Peyer's patch (tissue), 4 donors: Measurements from ENCODE around the gene AFAP1L1. TPM values are rescaled to one million over a fixed set of nuclear protein-coding genes. Genes with fewer than 3 reads are reported as not detected.

Experiments
- DNase-seq, 3 donors: peaks; one replicate each; pipeline ENCODE4 v3.0.0-alpha.2; 2017 to 2019
- H3K27ac ChIP-seq, 4 donors: fragments of 200-600 bp; sonication (generic); one replicate each; pipeline ENCODE4 v1.5.1; 2016 to 2019
- H3K27me3 ChIP-seq, 2 donors: fragments of 200-600 bp; sonication (generic); one replicate each; pipeline ENCODE4 v1.5.1; 2019
- H3K36me3 ChIP-seq, 3 donors: fragments of 200-600 bp; sonication (generic); one replicate each; pipeline ENCODE4 v1.5.1; 2016 to 2019
- H3K4me1 ChIP-seq, 4 donors: fragments of 200-600 bp; sonication (generic); one replicate each; pipeline ENCODE4 v1.5.1; 2016 to 2019
- H3K4me3 ChIP-seq, 4 donors: fragments of 200-600 bp; sonication (generic); 1 replicate in 3 of 4; 2 replicates in 1 of 4; pipeline ENCODE4 v1.5.1; 2016 to 2019; ENCODE audit warnings: mild to moderate bottlenecking in 1 of 4
- H3K9me3 ChIP-seq, 4 donors: fragments of 200-600 bp; sonication (generic); one replicate each; pipeline ENCODE4 v1.5.1; 2016 to 2019; ENCODE audit warnings: mild to moderate bottlenecking in 1 of 4
- CTCF ChIP-seq, 6 experiments: fragments of 450-650 bp in 4 of 6; fragments of 200-600 bp in 2 of 6; sonication (generic) in 1 of 6; IDR thresholded peaks; one replicate each; pipeline ENCODE4 v1.5.1; 2017 to 2019; ENCODE audit warnings: antibody characterized with exemption in 6 of 6, mild to moderate bottlenecking in 3 of 6, moderate library complexity in 1 of 6
- POLR2A ChIP-seq, 2 donors: fragments of 450-650 bp; IDR thresholded peaks; one replicate each; pipeline ENCODE4 v1.5.1; 2017; ENCODE audit warnings: antibody characterized with exemption in 2 of 2, mild to moderate bottlenecking in 2 of 2, moderate library complexity in 2 of 2
- total RNA-seq, 4 donors: library from RNA; depleted of rRNA; stranded (reverse); fragments of >200 nt; gene quantifications; one replicate each; pipeline ENCODE4 v1.1.0, GENCODE V29; 2016

Gene AFAP1L1
- total RNA-seq, 4 donors from 2014 or later = 3.3 to 14.9 (median 4.9) TPM

GRCh38 chr5:149381261-149381985 lies 109.8 kb downstream of the AFAP1L1 start:
- H3K4me1 ChIP-seq = peaks cover 0 to 12% (median 0%) of the 10 kb centered on the region in 4 donors
- no peaks in the 10 kb centered on the region for H3K27me3 ChIP-seq
- H3K4me3 ChIP-seq = peak overlapping the region in 1 of 4 donors; percentile 8
- no peaks in the 10 kb centered on the region for H3K36me3 ChIP-seq
- H3K27ac ChIP-seq = peak overlapping the region; percentile 20 to 80 (median 58)
- H3K9me3 ChIP-seq = no peaks in the 10 kb centered on the region
- no peak for DNase-seq
- TF ChIP-seq CTCF (IDR thresholded peaks at IDR 0.05) = no peak
- TF ChIP-seq POLR2A (IDR thresholded peaks at IDR 0.05) = no peak

- peak; percentile 56 to 89 (median 84) for DNase-seq
- H3K27me3 ChIP-seq = no peaks in the 10 kb centered on the region
- peak overlapping the region in 1 of 4 donors; percentile 8 for H3K4me3 ChIP-seq
- peak; percentile 71 to 87 (median 86) for TF ChIP-seq CTCF (IDR thresholded peaks at IDR 0.05)
- no peak for TF ChIP-seq POLR2A (IDR thresholded peaks at IDR 0.05)
- no peaks in the 10 kb centered on the region for H3K36me3 ChIP-seq
- H3K9me3 ChIP-seq = no peaks in the 10 kb centered on the region
- peak overlapping the region in 3 of 4 donors; percentile 20 to 80 (median 68) for H3K27ac ChIP-seq
- peaks cover 0 to 12% (median 0%) of the 10 kb centered on the region in 4 donors for H3K4me1 ChIP-seq
These were observed 110.3 kb downstream of the AFAP1L1 start for GRCh38 chr5:149381986-149382338.

GRCh38 chr5:149382517-149383220 lies 111.0 kb downstream of the AFAP1L1 start:
- Histone ChIP-seq H3K4me3 (peak overlapping the region in 1 of 4 donors; percentile 8), H3K9me3 (no peaks in the 10 kb centered on the region), H3K36me3 (no peaks in the 10 kb centered on the region), H3K4me1 (peaks cover 0 to 12% (median 0%) of the 10 kb centered on the region in 4 donors), H3K27ac (peak overlapping the region; percentile 20 to 80 (median 52)), H3K27me3 (no peaks in the 10 kb centered on the region)
- DNase-seq = no peak
- TF ChIP-seq CTCF (IDR thresholded peaks at IDR 0.05) = no peak
- no peak for TF ChIP-seq POLR2A (IDR thresholded peaks at IDR 0.05)

GRCh38 chr5:149383399-149383798 lies 111.7 kb downstream of the AFAP1L1 start:
- peaks cover 0 to 12% (median 0%) of the 10 kb centered on the region in 4 donors for H3K4me1 ChIP-seq
- no peak for DNase-seq
- no peaks in the 10 kb centered on the region for H3K27me3 ChIP-seq
- TF ChIP-seq CTCF (IDR thresholded peaks at IDR 0.05) = no peak
- no peak for TF ChIP-seq POLR2A (IDR thresholded peaks at IDR 0.05)
- peak overlapping the region; percentile 36 to 80 (median 56) for H3K27ac ChIP-seq
- no peak overlapping the region for H3K4me3 ChIP-seq
- no peaks in the 10 kb centered on the region for H3K9me3 ChIP-seq
- H3K36me3 ChIP-seq = no peaks in the 10 kb centered on the region

- Histone ChIP-seq H3K27me3 (no peaks in the 10 kb centered on the region), H3K4me3 (no peak overlapping the region), H3K36me3 (no peaks in the 10 kb centered on the region), H3K9me3 (no peaks in the 10 kb centered on the region), H3K4me1 (peaks cover 0 to 7% (median 0%) of the 10 kb centered on the region in 4 donors), H3K27ac (peak overlapping the region; percentile 56 to 80 (median 64))
- no peak for DNase-seq
- TF ChIP-seq POLR2A (IDR thresholded peaks at IDR 0.05) (no peak), CTCF (IDR thresholded peaks at IDR 0.05) (no peak)
These were observed 114.5 kb downstream of the AFAP1L1 start for GRCh38 chr5:149386166-149386565.
